OCI-LY7 (cell line): Measurements from ENCODE around the gene KICS2.

Experiments used
- EZH2phosphoT487 ChIP-seq: fragments of 200-600 bp; sonication (generic); IDR thresholded peaks from 2 replicates; pipeline ENCODE4 v1.6.1; 2018; ENCODE audit warnings: low read depth, borderline replicate concordance, mild to moderate bottlenecking, mixed run types, antibody characterized with exemption, low read length, moderate library complexity, mixed read lengths
- TF ChIP-seq, protein P1 (sequence below): fragments of 200-600 bp; sonication (generic); conservative IDR thresholded peaks from 2 replicates; pipeline ENCODE4 v1.5.1; 2014; ENCODE audit warnings: mild to moderate bottlenecking, antibody characterized with exemption, low read length, moderate library complexity, mixed read lengths

DNA sequence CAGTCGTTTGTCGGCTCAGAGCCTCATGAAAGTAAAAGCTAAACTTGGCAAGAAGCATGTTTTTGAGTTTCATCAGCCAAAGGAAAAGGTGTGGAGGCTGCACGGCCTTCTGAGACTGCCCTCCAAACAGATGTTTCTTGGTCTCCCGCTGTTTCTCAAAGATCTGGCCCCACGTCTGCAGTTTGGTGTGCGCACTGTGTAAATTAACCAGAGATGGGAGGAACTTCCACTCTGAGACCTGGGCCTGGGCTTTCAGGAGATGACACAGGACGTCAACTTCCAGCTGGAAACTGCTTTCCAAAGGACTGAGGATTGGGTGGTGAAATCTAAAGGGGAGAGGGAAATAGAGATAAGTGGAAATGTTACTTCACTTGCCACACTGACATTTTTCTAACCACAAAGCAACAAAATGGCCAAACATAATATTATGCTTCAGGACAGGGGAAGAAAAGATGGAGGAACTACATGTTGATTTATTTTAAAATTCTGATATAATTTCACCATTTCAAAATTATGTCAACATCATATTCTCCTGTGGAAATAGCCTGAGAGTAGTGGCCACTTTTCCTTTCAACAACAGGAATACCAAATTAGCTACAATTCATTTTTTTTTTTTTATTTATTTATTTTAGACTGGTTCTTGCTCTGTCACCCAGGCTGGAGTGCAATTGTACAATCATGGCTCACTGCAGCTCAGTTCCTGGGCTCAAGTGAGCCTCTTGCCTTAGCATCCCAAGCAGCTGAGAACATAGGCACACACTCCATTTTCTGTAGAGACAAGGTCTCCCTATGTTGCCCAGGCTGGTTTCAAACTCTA is 27.6 kb downstream of the KICS2 start:
- TF ChIP-seq, protein P1, sequence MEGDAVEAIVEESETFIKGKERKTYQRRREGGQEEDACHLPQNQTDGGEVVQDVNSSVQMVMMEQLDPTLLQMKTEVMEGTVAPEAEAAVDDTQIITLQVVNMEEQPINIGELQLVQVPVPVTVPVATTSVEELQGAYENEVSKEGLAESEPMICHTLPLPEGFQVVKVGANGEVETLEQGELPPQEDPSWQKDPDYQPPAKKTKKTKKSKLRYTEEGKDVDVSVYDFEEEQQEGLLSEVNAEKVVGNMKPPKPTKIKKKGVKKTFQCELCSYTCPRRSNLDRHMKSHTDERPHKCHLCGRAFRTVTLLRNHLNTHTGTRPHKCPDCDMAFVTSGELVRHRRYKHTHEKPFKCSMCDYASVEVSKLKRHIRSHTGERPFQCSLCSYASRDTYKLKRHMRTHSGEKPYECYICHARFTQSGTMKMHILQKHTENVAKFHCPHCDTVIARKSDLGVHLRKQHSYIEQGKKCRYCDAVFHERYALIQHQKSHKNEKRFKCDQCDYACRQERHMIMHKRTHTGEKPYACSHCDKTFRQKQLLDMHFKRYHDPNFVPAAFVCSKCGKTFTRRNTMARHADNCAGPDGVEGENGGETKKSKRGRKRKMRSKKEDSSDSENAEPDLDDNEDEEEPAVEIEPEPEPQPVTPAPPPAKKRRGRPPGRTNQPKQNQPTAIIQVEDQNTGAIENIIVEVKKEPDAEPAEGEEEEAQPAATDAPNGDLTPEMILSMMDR: no peak
- TF ChIP-seq EZH2phosphoT487: no peak
